GM23338 (cell line): Measurements from ENCODE around the gene CASTOR2. TPM values are rescaled to one million over a fixed set of nuclear protein-coding genes. Genes with fewer than 3 reads are reported as not detected.

Experiments used
- ATAC-seq: fragments of 200-7000 bp; cut with Tn5 transposase; 3 replicates; pipeline ENCODE4 v1.9.1; 2020
- DNase-seq: peaks from one replicate; pipeline ENCODE4 v3.0.0-alpha.2; 2015; ENCODE audit warnings: low spot score
- H2AFZ ChIP-seq: fragments of 200-600 bp; sonication (generic); 2 replicates; pipeline ENCODE4 v1.8.0; 2016; ENCODE audit warnings: antibody characterized with exemption, mild to moderate bottlenecking, moderate library complexity
- H3F3A ChIP-seq: fragments of 200-600 bp; sonication (generic); replicated peaks from 2 replicates; pipeline ENCODE4 v1.8.0; 2017; ENCODE audit warnings: antibody characterized with exemption, mixed run types, low read depth
- H3K27ac ChIP-seq: fragments of 200-600 bp; sonication (generic); 2 replicates; pipeline ENCODE4 v1.6.1; 2016; ENCODE audit warnings: low read depth
- H3K27me3 ChIP-seq: fragments of 200-600 bp; sonication (generic); 2 replicates; pipeline ENCODE4 v1.8.0; 2016; ENCODE audit warnings: mild to moderate bottlenecking, mixed run types, moderate library complexity; ENCODE audit not compliant: insufficient read depth
- H3K36me3 ChIP-seq: fragments of 200-600 bp; sonication (generic); 2 replicates; pipeline ENCODE4 v1.8.0; 2016; ENCODE audit warnings: mild to moderate bottlenecking; ENCODE audit not compliant: insufficient read depth
- H3K4me1 ChIP-seq: fragments of 200-600 bp; sonication (generic); 2 replicates; pipeline ENCODE4 v1.8.0; 2016; ENCODE audit warnings: mild to moderate bottlenecking, moderate library complexity; ENCODE audit not compliant: insufficient read depth
- H3K4me2 ChIP-seq: fragments of 200-600 bp; sonication (generic); 2 replicates; pipeline ENCODE4 v1.7.1; 2017; ENCODE audit warnings: mixed run types
- H3K4me3 ChIP-seq: fragments of 200-600 bp; sonication (generic); 2 replicates; pipeline ENCODE4 v1.6.1; 2016; ENCODE audit warnings: mixed run types
- H3K79me2 ChIP-seq: fragments of 200-600 bp; sonication (generic); replicated peaks from 2 replicates; pipeline ENCODE4 v1.8.0; 2017; ENCODE audit warnings: mild to moderate bottlenecking; ENCODE audit not compliant: insufficient read depth
- H3K9me2 ChIP-seq: fragments of 200-600 bp; sonication (generic); 2 replicates; pipeline ENCODE4 v1.8.0; 2017; ENCODE audit not compliant: insufficient read depth
- H4K20me1 ChIP-seq: fragments of 200-600 bp; sonication (generic); replicated peaks from 2 replicates; pipeline ENCODE4 v1.8.0; 2017; ENCODE audit warnings: mild to moderate bottlenecking; ENCODE audit not compliant: insufficient read depth
- H3K27ac Mint-ChIP-seq: 2 replicates; pipeline ENCODE4 v1.8.0; 2020; ENCODE audit warnings: inconsistent platforms, mild to moderate bottlenecking, moderate library complexity, mixed read lengths
- H3K27me3 Mint-ChIP-seq: 3 replicates; pipeline ENCODE4 v1.8.0; 2022; ENCODE audit warnings: low read depth, mild to moderate bottlenecking, moderate library complexity, mixed read lengths, inconsistent platforms; ENCODE audit not compliant: insufficient read depth, poor library complexity
- H3K36me3 Mint-ChIP-seq: 3 replicates; pipeline ENCODE4 v1.8.0; 2021; ENCODE audit warnings: low read depth, mild to moderate bottlenecking, inconsistent platforms, moderate library complexity, mixed read lengths
- H3K4me1 Mint-ChIP-seq: 3 replicates; pipeline ENCODE4 v1.8.0; 2020; ENCODE audit warnings: mild to moderate bottlenecking, inconsistent platforms, mixed read lengths
- H3K4me3 Mint-ChIP-seq: 3 replicates; pipeline ENCODE4 v1.8.0; 2021; ENCODE audit warnings: moderate library complexity, mild to moderate bottlenecking, inconsistent platforms, mixed read lengths
- H3K9me3 Mint-ChIP-seq: 3 replicates; pipeline ENCODE4 v1.8.0; 2020; ENCODE audit warnings: moderate library complexity, mild to moderate bottlenecking, inconsistent platforms, mixed read lengths
- CREB1 ChIP-seq: fragments of 250-450 bp; sonication (Bioruptor Pico); IDR thresholded peaks from 2 replicates; pipeline ENCODE4 v1.5.0; 2020; ENCODE audit warnings: low read depth, mild to moderate bottlenecking, moderate library complexity
- CTCF ChIP-seq, 2 experiments: fragments of 200-600 bp in 1 of 2; sonication (generic) in 1 of 2; conservative IDR thresholded peaks; 2 replicates each; pipeline versions ENCODE4 v1.5.1 to v1.6.1; 2016 to 2017; ENCODE audit warnings: antibody characterized with exemption in 2 of 2, low read depth in 2 of 2, mild to moderate bottlenecking in 2 of 2, moderate library complexity in 1 of 2
- ETS1 ChIP-seq: IDR thresholded peaks from 2 replicates; pipeline ENCODE4 v1.6.1; 2016; ENCODE audit warnings: antibody characterized with exemption
- EZH2 ChIP-seq: fragments of 200-600 bp; sonication (generic); IDR thresholded peaks from one replicate; pipeline ENCODE4 v1.8.0; 2017; ENCODE audit warnings: antibody characterized with exemption, mild to moderate bottlenecking, low read depth; ENCODE audit not compliant: unreplicated experiment
- EZH2phosphoT487 ChIP-seq: fragments of 200-600 bp; sonication (generic); IDR thresholded peaks from one replicate; pipeline ENCODE4 v1.8.1; 2018; ENCODE audit warnings: antibody characterized with exemption; ENCODE audit not compliant: unreplicated experiment
- JUNB ChIP-seq: IDR thresholded peaks from one replicate; pipeline ENCODE4 v1.6.1; 2016; ENCODE audit warnings: antibody characterized with exemption; ENCODE audit not compliant: unreplicated experiment
- NANOG ChIP-seq: IDR thresholded peaks from 2 replicates; pipeline ENCODE4 v1.6.1; 2016; ENCODE audit warnings: antibody characterized with exemption, borderline replicate concordance
- POLR2AphosphoS5 ChIP-seq: IDR thresholded peaks from 2 replicates; pipeline ENCODE4 v1.6.1; 2016; ENCODE audit warnings: antibody characterized with exemption, low read depth
- REST ChIP-seq: IDR thresholded peaks from one replicate; pipeline ENCODE4 v1.6.1; 2018; ENCODE audit warnings: antibody characterized with exemption; ENCODE audit not compliant: unreplicated experiment
- STAT1 ChIP-seq: IDR thresholded peaks from one replicate; pipeline ENCODE4 v1.6.1; 2016; ENCODE audit warnings: antibody characterized with exemption; ENCODE audit not compliant: unreplicated experiment
- ZNF114 ChIP-seq: fragments of 250-450 bp; sonication (Bioruptor Pico); IDR thresholded peaks from 2 replicates; pipeline ENCODE4 v1.5.0; 2020; ENCODE audit warnings: mild to moderate bottlenecking, moderate library complexity
- ZNF331 ChIP-seq: fragments of 250-450 bp; sonication (Bioruptor Pico); IDR thresholded peaks from 2 replicates; pipeline ENCODE4 v1.5.0; 2020; ENCODE audit warnings: low read depth, mild to moderate bottlenecking, moderate library complexity
- polyA plus RNA-seq: library from polyadenylated mRNA; unstranded; fragments of >200 nt; fragmentation: Nextera tagmentation; extraction: Ambion mirVana; gene quantifications from 2 replicates; pipeline ENCODE4 v1.2.1, GENCODE V29; 2016
- total RNA-seq: library from RNA; depleted of rRNA; stranded (reverse); fragments of >200 nt; shearing (Covaris generic); gene quantifications from 2 replicates; pipeline ENCODE4 v1.2.3, GENCODE V29; 2014
- TF ChIP-seq, protein P1 (sequence below): fragments of 250-450 bp; sonication (Bioruptor Pico); IDR thresholded peaks from 2 replicates; pipeline ENCODE4 v1.5.0; 2020; ENCODE audit warnings: mild to moderate bottlenecking, moderate library complexity

CASTOR2 gene
- total and polyA plus RNA-seq, 2 experiments from 2014 or later: 3.2 to 35.7 TPM

DNA sequence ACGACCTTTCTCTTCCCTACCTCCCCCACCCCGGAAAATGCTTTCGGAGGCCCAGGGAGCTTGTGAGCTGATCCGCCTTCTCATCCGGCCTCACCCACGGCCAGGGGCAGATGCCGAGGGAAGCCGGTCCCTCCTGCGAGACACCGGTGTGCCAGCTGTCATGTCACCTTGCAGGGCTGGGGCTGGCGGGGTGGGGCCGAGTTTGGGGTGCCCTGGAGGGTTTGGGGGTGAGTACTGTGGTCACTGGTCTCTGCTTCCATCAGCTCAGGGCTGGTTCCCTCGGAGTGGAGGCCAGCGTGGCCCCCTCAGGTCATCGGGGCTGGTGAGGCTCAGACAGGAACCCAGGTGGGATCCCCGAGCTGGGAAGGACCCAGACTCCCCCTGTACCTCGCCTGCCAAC lies 60.4 kb downstream of the CASTOR2 start:
- TF ChIP-seq POLR2AphosphoS5 (no peak), ETS1 (no peak), NANOG (no peak), EZH2phosphoT487 (no peak), EZH2 (no peak), ZNF114 (CRISPR knock-in tag) (no peak), STAT1 (no peak), CTCF (conservative IDR thresholded peaks at IDR 0.05; ENCODE audit: low read depth in 2 of 2) (no peak), JUNB (no peak), CREB1 (CRISPR knock-in tag) (no peak), REST (no peak), ZNF331 (CRISPR knock-in tag) (no peak)
- TF ChIP-seq, protein P1, sequence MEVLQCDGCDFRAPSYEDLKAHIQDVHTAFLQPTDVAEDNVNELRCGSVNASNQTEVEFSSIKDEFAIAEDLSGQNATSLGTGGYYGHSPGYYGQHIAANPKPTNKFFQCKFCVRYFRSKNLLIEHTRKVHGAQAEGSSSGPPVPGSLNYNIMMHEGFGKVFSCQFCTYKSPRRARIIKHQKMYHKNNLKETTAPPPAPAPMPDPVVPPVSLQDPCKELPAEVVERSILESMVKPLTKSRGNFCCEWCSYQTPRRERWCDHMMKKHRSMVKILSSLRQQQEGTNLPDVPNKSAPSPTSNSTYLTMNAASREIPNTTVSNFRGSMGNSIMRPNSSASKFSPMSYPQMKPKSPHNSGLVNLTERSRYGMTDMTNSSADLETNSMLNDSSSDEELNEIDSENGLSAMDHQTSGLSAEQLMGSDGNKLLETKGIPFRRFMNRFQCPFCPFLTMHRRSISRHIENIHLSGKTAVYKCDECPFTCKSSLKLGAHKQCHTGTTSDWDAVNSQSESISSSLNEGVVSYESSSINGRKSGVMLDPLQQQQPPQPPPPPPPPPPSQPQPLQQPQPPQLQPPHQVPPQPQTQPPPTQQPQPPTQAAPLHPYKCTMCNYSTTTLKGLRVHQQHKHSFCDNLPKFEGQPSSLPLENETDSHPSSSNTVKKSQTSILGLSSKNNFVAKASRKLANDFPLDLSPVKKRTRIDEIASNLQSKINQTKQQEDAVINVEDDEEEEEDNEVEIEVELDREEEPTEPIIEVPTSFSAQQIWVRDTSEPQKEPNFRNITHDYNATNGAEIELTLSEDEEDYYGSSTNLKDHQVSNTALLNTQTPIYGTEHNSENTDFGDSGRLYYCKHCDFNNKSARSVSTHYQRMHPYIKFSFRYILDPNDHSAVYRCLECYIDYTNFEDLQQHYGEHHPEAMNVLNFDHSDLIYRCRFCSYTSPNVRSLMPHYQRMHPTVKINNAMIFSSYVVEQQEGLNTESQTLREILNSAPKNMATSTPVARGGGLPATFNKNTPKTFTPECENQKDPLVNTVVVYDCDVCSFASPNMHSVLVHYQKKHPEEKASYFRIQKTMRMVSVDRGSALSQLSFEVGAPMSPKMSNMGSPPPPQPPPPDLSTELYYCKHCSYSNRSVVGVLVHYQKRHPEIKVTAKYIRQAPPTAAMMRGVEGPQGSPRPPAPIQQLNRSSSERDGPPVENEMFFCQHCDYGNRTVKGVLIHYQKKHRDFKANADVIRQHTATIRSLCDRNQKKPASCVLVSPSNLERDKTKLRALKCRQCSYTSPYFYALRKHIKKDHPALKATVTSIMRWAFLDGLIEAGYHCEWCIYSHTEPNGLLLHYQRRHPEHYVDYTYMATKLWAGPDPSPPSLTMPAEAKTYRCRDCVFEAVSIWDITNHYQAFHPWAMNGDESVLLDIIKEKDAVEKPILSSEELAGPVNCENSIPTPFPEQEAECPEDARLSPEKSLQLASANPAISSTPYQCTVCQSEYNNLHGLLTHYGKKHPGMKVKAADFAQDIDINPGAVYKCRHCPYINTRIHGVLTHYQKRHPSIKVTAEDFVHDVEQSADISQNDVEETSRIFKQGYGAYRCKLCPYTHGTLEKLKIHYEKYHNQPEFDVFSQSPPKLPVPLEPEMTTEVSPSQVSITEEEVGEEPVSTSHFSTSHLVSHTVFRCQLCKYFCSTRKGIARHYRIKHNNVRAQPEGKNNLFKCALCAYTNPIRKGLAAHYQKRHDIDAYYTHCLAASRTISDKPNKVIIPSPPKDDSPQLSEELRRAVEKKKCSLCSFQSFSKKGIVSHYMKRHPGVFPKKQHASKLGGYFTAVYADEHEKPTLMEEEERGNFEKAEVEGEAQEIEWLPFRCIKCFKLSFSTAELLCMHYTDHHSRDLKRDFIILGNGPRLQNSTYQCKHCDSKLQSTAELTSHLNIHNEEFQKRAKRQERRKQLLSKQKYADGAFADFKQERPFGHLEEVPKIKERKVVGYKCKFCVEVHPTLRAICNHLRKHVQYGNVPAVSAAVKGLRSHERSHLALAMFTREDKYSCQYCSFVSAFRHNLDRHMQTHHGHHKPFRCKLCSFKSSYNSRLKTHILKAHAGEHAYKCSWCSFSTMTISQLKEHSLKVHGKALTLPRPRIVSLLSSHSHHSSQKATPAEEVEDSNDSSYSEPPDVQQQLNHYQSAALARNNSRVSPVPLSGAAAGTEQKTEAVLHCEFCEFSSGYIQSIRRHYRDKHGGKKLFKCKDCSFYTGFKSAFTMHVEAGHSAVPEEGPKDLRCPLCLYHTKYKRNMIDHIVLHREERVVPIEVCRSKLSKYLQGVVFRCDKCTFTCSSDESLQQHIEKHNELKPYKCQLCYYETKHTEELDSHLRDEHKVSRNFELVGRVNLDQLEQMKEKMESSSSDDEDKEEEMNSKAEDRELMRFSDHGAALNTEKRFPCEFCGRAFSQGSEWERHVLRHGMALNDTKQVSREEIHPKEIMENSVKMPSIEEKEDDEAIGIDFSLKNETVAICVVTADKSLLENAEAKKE (CRISPR knock-in tag): no peak
- Mint-ChIP-seq H3K4me1 (no peaks in the 10 kb centered on the region), H3K9me3 (no peaks in the 10 kb centered on the region), H3K4me3 (no peak overlapping the region), H3K27me3 (peaks cover 11% of the 10 kb centered on the region), H3K27ac (no peak overlapping the region), H3K36me3 (peaks cover 10% of the 10 kb centered on the region; the same call in 1 of the 3 replicates)
- DNase-seq: no peak
- Histone ChIP-seq H3K36me3 (no peaks in the 10 kb centered on the region), H3K4me3 (no peak overlapping the region), H3K4me2 (no peak overlapping the region), H3K27me3 (no peaks in the 10 kb centered on the region), H4K20me1 (no peaks in the 10 kb centered on the region), H3K79me2 (no peaks in the 10 kb centered on the region), H3K4me1 (no peaks in the 10 kb centered on the region), H3K27ac (no peak overlapping the region), H2AFZ (no peak overlapping the region), H3K9me2 (no peaks in the 10 kb centered on the region), H3F3A (no peaks in the 10 kb centered on the region)
- ATAC-seq: no peak
